A204.1 (cell line): ENCODE results near the gene SLFNL1.

Source experiments
- FAIRE-seq: peaks from 2 replicates; lab custom pipeline; 2012; peaks lifted over from hg19 to GRCh38; lab: Jason Lieb, UNC

Gene SLFNL1

GRCh38 chr1:41021526-41022308 lies at the start of gene SLFNL1:
TSS of gene SLFNL1 (minus strand) at chr1:41021725. CDS start at chr1:41020660, 1,065 bp downstream.
- no peak for FAIRE-seq

GRCh38 chr1:41056907-41057306 lies 35.4 kb upstream of the SLFNL1 start:
- FAIRE-seq = no peak

- FAIRE-seq = no peak
Measured at GRCh38 chr1:41053316-41053715, 31.8 kb upstream of the SLFNL1 start.

GRCh38 chr1:41051022-41051421 lies 29.5 kb upstream of the SLFNL1 start:
- FAIRE-seq = no peak

- no peak for FAIRE-seq
Measured at GRCh38 chr1:41048540-41048939, 27.0 kb upstream of the SLFNL1 start.

- no peak for FAIRE-seq
Measured at GRCh38 chr1:41046347-41046775, 24.8 kb upstream of the SLFNL1 start.

GRCh38 chr1:41045740-41046139 lies 24.2 kb upstream of the SLFNL1 start:
- no peak for FAIRE-seq

GRCh38 chr1:41044187-41044586 lies 22.7 kb upstream of the SLFNL1 start:
- FAIRE-seq = no peak

- FAIRE-seq = no peak
Measured at GRCh38 chr1:41041614-41042270, 20.2 kb upstream of the SLFNL1 start.

- no peak for FAIRE-seq
Measured at GRCh38 chr1:41038110-41038509, 16.6 kb upstream of the SLFNL1 start.

GRCh38 chr1:41037116-41037903 lies 15.8 kb upstream of the SLFNL1 start:
- FAIRE-seq = no peak

- FAIRE-seq = no peak
Measured at GRCh38 chr1:41033272-41033671, 11.7 kb upstream of the SLFNL1 start.

- no peak for FAIRE-seq
Measured at GRCh38 chr1:41032147-41032546, 10.6 kb upstream of the SLFNL1 start.

- FAIRE-seq = no peak
Measured at GRCh38 chr1:41030872-41031616, 9.5 kb upstream of the SLFNL1 start.

GRCh38 chr1:41028034-41028642 lies 6.6 kb upstream of the SLFNL1 start:
- no peak for FAIRE-seq

- no peak for FAIRE-seq
Measured at GRCh38 chr1:41025979-41026819, 4.7 kb upstream of the SLFNL1 start.

- FAIRE-seq = no peak
Measured at GRCh38 chr1:41024953-41025352, 3.4 kb upstream of the SLFNL1 start.

GRCh38 chr1:41023279-41023990 lies 1.9 kb upstream of the SLFNL1 start:
- no peak for FAIRE-seq

GRCh38 chr1:41022424-41022823 lies 899 bp upstream of the SLFNL1 start:
- FAIRE-seq = no peak

GRCh38 chr1:41020654-41021053 lies 871 bp downstream of the SLFNL1 start:
- no peak for FAIRE-seq
